CD4-positive, alpha-beta T cell (primary cell): ENCODE data around the gene NELFE. TPM values are rescaled to one million over a fixed set of nuclear protein-coding genes. Genes with fewer than 3 reads are reported as not detected.
A peak's percentile ranks its signal among the peaks of the same experiment; 100 is the strongest.
"Not testable (repeated sequence)": the region's sequence is repeated elsewhere in the genome, so short reads cannot be mapped to it uniquely, and the experiment has no call there.

ENCODE experiments used
- ATAC-seq: fragments of 200-7000 bp; cut with Tn5 transposase; one replicate; pipeline ENCODE4 v1.10.0; 2022; ENCODE audit warnings: mild to moderate bottlenecking; ENCODE audit not compliant: poor library complexity
- CTCF ChIA-PET: fragments of 350-600 bp; sonication (Branson Sonifier 250); formaldehyde crosslinking; loops from one replicate; lab custom pipeline; 2021; ENCODE audit warnings: antibody characterized with exemption, inconsistent platforms; lab: Charles Lee
- POLR2A ChIA-PET: fragments of 350-600 bp; sonication (Branson Sonifier 250); formaldehyde crosslinking; loops from one replicate; lab custom pipeline; 2021; ENCODE audit warnings: antibody characterized with exemption, inconsistent platforms; lab: Charles Lee
- DNase-seq, 14 experiments: peaks; one replicate each; pipeline ENCODE4 v3.0.0-alpha.2; 2013 to 2020; ENCODE audit warnings: mixed read lengths in 2 of 14
- H3K27ac ChIP-seq, 2 donors: one replicate each; pipeline versions ENCODE4 v1.5.1 to v1.7.0; 2013; ENCODE audit warnings: low read length in 2 of 2, low read depth in 1 of 2, mild to moderate bottlenecking in 1 of 2
- H3K27me3 ChIP-seq, 2 experiments: 1 replicate in 1 of 2; 2 replicates in 1 of 2; pipeline versions ENCODE4 v1.6.1 to v1.7.0; 2013; ENCODE audit warnings: low read length in 2 of 2, control low read depth in 1 of 2, mild to moderate bottlenecking in 1 of 2, moderate library complexity in 1 of 2; ENCODE audit not compliant: insufficient read depth in 2 of 2, control insufficient read depth in 1 of 2
- H3K36me3 ChIP-seq: one replicate; pipeline ENCODE4 v1.6.1; 2013; ENCODE audit warnings: low read length, control low read depth; ENCODE audit not compliant: insufficient read depth
- H3K4me1 ChIP-seq: one replicate; pipeline ENCODE4 v1.6.1; 2013; ENCODE audit warnings: low read length, control low read depth; ENCODE audit not compliant: insufficient read depth
- H3K4me3 ChIP-seq: one replicate; pipeline ENCODE4 v1.5.1; 2013; ENCODE audit warnings: mild to moderate bottlenecking, low read length, moderate library complexity
- H3K9me3 ChIP-seq, 2 experiments: 1 replicate in 1 of 2; 2 replicates in 1 of 2; pipeline versions ENCODE4 v1.6.1 to v1.7.0; 2013; ENCODE audit warnings: low read length in 2 of 2, mild to moderate bottlenecking in 2 of 2, control low read depth in 1 of 2, moderate library complexity in 1 of 2; ENCODE audit not compliant: control insufficient read depth in 1 of 2, insufficient read depth in 1 of 2
- H3K27ac Mint-ChIP-seq: one replicate; pipeline ENCODE4 v1.8.0; 2020; ENCODE audit warnings: mixed read lengths
- H3K27me3 Mint-ChIP-seq: one replicate; pipeline ENCODE4 v1.8.0; 2021; ENCODE audit warnings: mixed read lengths
- H3K36me3 Mint-ChIP-seq: one replicate; pipeline ENCODE4 v1.8.0; 2021; ENCODE audit warnings: low read depth, mixed read lengths
- H3K4me1 Mint-ChIP-seq: one replicate; pipeline ENCODE4 v1.8.0; 2021; ENCODE audit warnings: low read depth, mixed read lengths
- H3K4me3 Mint-ChIP-seq: one replicate; pipeline ENCODE4 v1.8.0; 2020; ENCODE audit warnings: mild to moderate bottlenecking, mixed read lengths
- H3K9me3 Mint-ChIP-seq: one replicate; pipeline ENCODE4 v1.8.0; 2020; ENCODE audit warnings: mixed read lengths
- intact Hi-C, 2 experiments: fragments of 100-400 bp; cut with DNase I in 1 of 2; cut with micrococcal nuclease in 1 of 2; formaldehyde crosslinking; loops; one replicate each; pipeline versions ENCODE4 v1.15.1 to v1.9.0; 2023 to 2025; cut with DNase I, micrococcal nuclease
- total RNA-seq, 174 experiments: library from RNA in 2 of 174; stranded (reverse) in 2 of 174; gene quantifications; one replicate each; pipeline ENCODE4 v1.2.3 and lab custom pipeline; 2021 to 2026
- TF ChIP-seq, protein P1 (sequence below): fragments of 200-600 bp; IDR thresholded peaks from one replicate; pipeline ENCODE4 v1.8.0; 2022; ENCODE audit warnings: antibody characterized with exemption, mild to moderate bottlenecking

Gene NELFE
- total RNA-seq, 2 experiments from 2014 or later = 53.8 to 58.2 TPM

DNA sequence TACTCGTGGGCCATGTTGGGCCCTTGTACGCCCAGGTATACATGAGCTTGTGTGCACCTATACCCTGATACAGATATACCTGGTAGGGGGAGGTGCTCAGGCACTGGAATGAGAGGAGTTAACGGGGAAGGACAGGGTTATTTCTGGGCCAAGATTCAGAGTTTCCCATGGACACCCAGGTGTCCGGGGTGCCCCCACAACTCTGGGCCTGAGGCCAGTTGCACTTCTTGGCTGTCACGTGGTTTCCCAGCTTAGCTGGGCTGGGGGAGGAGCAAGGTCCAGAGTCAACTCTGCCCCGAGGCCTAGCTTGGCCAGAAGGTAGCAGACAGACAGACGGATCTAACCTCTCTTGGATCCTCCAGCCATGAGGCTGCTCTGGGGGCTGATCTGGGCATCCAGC lies 23.0 kb upstream of the NELFE start, which contains the start of gene C4A:
TSS of gene C4A (plus strand) at position 314 of the 400 bp plus-strand sequence. CDS start at position 365, 51 bp downstream.
- DNase-seq, H3K27ac ChIP-seq, H3K36me3 Mint-ChIP-seq, CTCF ChIA-PET, ATAC-seq, H3K27ac Mint-ChIP-seq, H3K27me3 Mint-ChIP-seq, H3K36me3 ChIP-seq, POLR2A ChIA-PET, intact Hi-C loops, H3K9me3 ChIP-seq, H3K9me3 Mint-ChIP-seq, H3K27me3 ChIP-seq, H3K4me3 Mint-ChIP-seq, H3K4me3 ChIP-seq: not testable (repeated sequence)
- peaks cover 17% of the 10 kb centered on the region for H3K4me1 Mint-ChIP-seq
- H3K4me1 ChIP-seq = peaks cover 15% of the 10 kb centered on the region

DNA sequence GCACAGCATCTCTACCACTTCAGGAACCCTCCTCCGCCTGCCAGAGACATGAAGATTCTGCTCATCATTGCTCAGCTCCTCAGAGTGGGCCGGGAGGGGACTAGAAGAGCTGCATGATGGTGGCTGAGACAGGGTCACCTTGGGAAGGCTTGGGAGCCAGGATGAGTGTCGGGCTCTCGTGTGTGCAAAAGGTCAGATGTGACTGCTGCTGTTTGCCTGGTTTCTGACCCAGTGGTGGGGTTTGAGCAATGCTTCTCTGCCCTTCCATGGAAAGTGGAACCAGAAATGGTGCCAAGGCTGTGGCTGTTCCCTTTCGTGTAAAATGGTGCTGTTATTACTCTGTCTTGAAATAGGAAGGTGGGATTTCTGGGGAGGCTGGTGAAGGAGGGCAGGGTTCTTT lies 22.2 kb upstream of the NELFE start:
- intact Hi-C loops, DNase-seq, H3K4me3 ChIP-seq, H3K36me3 ChIP-seq, H3K9me3 ChIP-seq, H3K27me3 Mint-ChIP-seq, H3K27ac Mint-ChIP-seq, H3K4me3 Mint-ChIP-seq, POLR2A ChIA-PET, H3K27ac ChIP-seq, H3K36me3 Mint-ChIP-seq, H3K27me3 ChIP-seq, ATAC-seq, H3K9me3 Mint-ChIP-seq, CTCF ChIA-PET: not testable (repeated sequence)
- peaks cover 17% of the 10 kb centered on the region for H3K4me1 Mint-ChIP-seq
- H3K4me1 ChIP-seq = peaks cover 15% of the 10 kb centered on the region

DNA sequence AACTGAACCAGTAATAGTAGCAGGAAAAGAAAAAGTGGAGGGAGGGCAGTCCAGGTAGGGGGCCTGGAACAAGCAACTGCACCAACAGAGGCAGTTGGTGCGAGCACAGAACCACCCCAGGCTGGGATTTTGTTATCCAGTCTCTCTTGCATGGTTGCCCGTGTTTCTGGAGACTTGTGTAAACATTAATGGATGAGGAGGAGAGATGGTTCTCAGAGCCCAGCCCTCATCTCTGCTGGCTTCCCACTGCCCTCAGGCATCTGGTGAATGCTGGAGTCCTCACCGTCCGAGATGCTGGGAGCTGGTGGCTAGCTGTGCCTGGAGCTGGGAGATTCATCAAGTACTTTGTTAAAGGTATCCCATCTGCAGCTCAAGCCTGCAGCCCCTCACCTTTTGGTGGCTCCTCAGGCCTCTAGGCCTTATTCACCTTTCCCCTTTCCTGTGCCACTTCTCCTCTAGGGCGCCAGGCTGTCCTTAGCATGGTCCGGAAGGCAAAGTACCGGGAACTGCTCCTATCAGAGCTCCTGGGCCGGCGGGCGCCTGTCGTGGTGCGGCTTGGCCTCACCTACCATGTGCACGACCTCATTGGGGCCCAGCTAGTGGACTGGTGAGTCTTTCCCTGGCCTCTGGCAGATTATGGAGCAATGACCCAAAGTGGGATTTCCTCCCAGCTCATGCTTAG lies 21.6 kb upstream of the NELFE start:
- H3K4me3 Mint-ChIP-seq, H3K9me3 ChIP-seq, DNase-seq, H3K27ac ChIP-seq, CTCF ChIA-PET, H3K27me3 ChIP-seq, H3K36me3 ChIP-seq, H3K4me3 ChIP-seq, H3K27me3 Mint-ChIP-seq, H3K9me3 Mint-ChIP-seq, H3K36me3 Mint-ChIP-seq, intact Hi-C loops, ATAC-seq: not testable (repeated sequence)
- peaks cover 15% of the 10 kb centered on the region for H3K4me1 ChIP-seq
- Mint-ChIP-seq H3K27ac (peak overlapping the region; percentile 80), H3K4me1 (peaks cover 17% of the 10 kb centered on the region)
- POLR2A ChIA-PET = interaction anchor here (1.3 kb wide), 1 partner anchor 9 kb away, joined by 3 read pairs; the partner anchor contains the start of gene DXO

DNA sequence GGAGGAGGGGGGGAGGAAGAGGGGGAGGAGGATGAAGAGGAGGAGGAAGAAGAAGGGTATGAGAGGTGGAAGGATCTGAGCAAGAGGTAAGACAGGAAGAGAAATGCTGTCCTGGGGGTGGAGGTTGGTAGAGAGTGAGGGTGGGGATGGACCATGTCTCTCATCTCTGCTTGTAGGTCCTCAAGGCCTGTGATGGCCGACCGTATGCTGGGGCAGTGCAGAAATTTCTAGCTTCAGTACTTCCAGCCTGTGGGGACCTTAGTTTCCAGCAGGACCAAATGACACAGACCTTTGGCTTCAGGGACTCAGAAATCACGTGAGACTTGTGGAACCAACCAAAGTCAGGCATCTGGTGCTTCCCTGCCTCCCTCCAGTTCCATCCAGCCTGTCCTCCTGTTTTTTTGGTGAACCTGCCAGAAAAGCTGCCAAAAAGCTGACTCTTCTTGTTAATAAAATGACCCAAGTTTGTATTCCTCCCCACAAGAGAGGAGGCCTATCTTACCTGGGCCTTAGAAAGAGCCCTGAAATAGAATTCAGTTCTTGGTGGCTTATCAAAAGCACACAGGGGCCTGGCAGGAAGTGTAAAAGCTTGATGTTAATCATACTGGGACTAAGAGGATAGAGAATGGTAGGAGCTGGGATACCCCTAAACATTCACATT lies 20.6 kb upstream of the NELFE start:
- Histone ChIP-seq H3K36me3 (no peaks in the 10 kb centered on the region), H3K4me1 (peaks cover 15% of the 10 kb centered on the region), H3K27me3 (no peaks in the 10 kb centered on the region), H3K9me3 (no peaks in the 10 kb centered on the region), H3K27ac (peak overlapping the region; percentile 29), H3K4me3 (no peak overlapping the region)
- ATAC-seq (no peak), DNase-seq (peak in 2 of 14 experiments; percentile 20 to 29)
- H3K27me3 Mint-ChIP-seq = no peaks in the 10 kb centered on the region
- ChIA-PET CTCF (no interaction called here), POLR2A (interaction anchor here (1.3 kb wide), 1 partner anchor 8 kb away, joined by 3 read pairs; the partner anchor contains the start of gene DXO)
- H3K4me1 Mint-ChIP-seq = peaks cover 17% of the 10 kb centered on the region
- H3K36me3 Mint-ChIP-seq = peaks cover 4% of the 10 kb centered on the region
- intact Hi-C loops = loop anchor here in 1 of 2 experiments (10.0 kb wide), 2 partner anchors 195 to 825 kb away; partner anchors contain the start of genes AGPAT1, CCHCR1, RNF5 and TCF19
- H3K27ac Mint-ChIP-seq = peak overlapping the region; percentile 80
- no peaks in the 10 kb centered on the region for H3K9me3 Mint-ChIP-seq
- TF ChIP-seq, protein P1, sequence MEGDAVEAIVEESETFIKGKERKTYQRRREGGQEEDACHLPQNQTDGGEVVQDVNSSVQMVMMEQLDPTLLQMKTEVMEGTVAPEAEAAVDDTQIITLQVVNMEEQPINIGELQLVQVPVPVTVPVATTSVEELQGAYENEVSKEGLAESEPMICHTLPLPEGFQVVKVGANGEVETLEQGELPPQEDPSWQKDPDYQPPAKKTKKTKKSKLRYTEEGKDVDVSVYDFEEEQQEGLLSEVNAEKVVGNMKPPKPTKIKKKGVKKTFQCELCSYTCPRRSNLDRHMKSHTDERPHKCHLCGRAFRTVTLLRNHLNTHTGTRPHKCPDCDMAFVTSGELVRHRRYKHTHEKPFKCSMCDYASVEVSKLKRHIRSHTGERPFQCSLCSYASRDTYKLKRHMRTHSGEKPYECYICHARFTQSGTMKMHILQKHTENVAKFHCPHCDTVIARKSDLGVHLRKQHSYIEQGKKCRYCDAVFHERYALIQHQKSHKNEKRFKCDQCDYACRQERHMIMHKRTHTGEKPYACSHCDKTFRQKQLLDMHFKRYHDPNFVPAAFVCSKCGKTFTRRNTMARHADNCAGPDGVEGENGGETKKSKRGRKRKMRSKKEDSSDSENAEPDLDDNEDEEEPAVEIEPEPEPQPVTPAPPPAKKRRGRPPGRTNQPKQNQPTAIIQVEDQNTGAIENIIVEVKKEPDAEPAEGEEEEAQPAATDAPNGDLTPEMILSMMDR = no peak
- no peak overlapping the region for H3K4me3 Mint-ChIP-seq
